MCF 10A (cell line): ENCODE data around the gene NFATC1. TPM values are rescaled to one million over a fixed set of nuclear protein-coding genes. Genes with fewer than 3 reads are reported as not detected.

Source experiments
- BruUV-seq: library from RNA; stranded (reverse); fragments of 400-500 nt; replicated peaks from 2 replicates; lab custom pipeline; 2021; lab: Mats Ljungman, UMichigan
- CTCF ChIA-PET: fragments of 300-600 bp; sonication (Branson Sonifier 250); formaldehyde crosslinking; extraction: SDS; loops from one replicate; lab custom pipeline; 2021; ENCODE audit warnings: antibody characterized with exemption, inconsistent platforms; lab: Yijun Ruan, JAX
- POLR2A ChIA-PET: fragments of 300-600, 350-650 bp; sonication (Branson Sonifier 250); formaldehyde crosslinking; extraction: SDS; loops from one replicate; lab custom pipeline; 2020; ENCODE audit warnings: antibody characterized with exemption, inconsistent platforms; lab: Yijun Ruan, JAX
- DNase-seq: peaks from one replicate; pipeline ENCODE4 v3.0.0-alpha.2; 2018; ENCODE audit not compliant: unreplicated experiment
- H3K27ac Mint-ChIP-seq: one replicate; pipeline ENCODE4 v1.8.0; 2022; ENCODE audit warnings: mild to moderate bottlenecking, low read depth, mixed read lengths; ENCODE audit not compliant: unreplicated experiment
- H3K27me3 Mint-ChIP-seq: one replicate; pipeline ENCODE4 v1.8.0; 2022; ENCODE audit warnings: mixed read lengths; ENCODE audit not compliant: insufficient read depth, unreplicated experiment
- H3K36me3 Mint-ChIP-seq: one replicate; pipeline ENCODE4 v1.8.0; 2022; ENCODE audit warnings: mild to moderate bottlenecking, moderate library complexity, mixed read lengths; ENCODE audit not compliant: insufficient read depth, unreplicated experiment
- H3K4me1 Mint-ChIP-seq: one replicate; pipeline ENCODE4 v1.8.0; 2022; ENCODE audit warnings: mixed read lengths; ENCODE audit not compliant: insufficient read depth, unreplicated experiment
- H3K4me3 Mint-ChIP-seq: one replicate; pipeline ENCODE4 v1.8.0; 2022; ENCODE audit warnings: mild to moderate bottlenecking, moderate library complexity, mixed read lengths; ENCODE audit not compliant: unreplicated experiment
- H3K9me3 Mint-ChIP-seq: one replicate; pipeline ENCODE4 v1.8.0; 2022; ENCODE audit warnings: mixed read lengths; ENCODE audit not compliant: unreplicated experiment
- CTCF ChIP-seq: fragments of 200-600 bp; IDR thresholded peaks from one replicate; pipeline ENCODE4 v1.8.0; 2022; ENCODE audit warnings: antibody characterized with exemption, mild to moderate bottlenecking; ENCODE audit not compliant: unreplicated experiment
- intact Hi-C: fragments of 100-400 bp; cut with micrococcal nuclease; formaldehyde crosslinking; loops from 2 replicates; pipeline ENCODE4 v1.14.1; 2022
- total RNA-seq: library from RNA; stranded (reverse); gene quantifications from 2 replicates; pipeline ENCODE4 v1.2.3, GENCODE V29; 2022

NFATC1 gene
- total RNA-seq, 1 experiment from 2014 or later = 2.0 TPM

- Mint-ChIP-seq H3K27ac (no peak overlapping the region), H3K27me3 (no peaks in the 10 kb centered on the region), H3K4me3 (no peak overlapping the region), H3K36me3 (peaks cover 13% of the 10 kb centered on the region), H3K4me1 (no peaks in the 10 kb centered on the region), H3K9me3 (no peaks in the 10 kb centered on the region)
- no peak for TF ChIP-seq CTCF
- POLR2A ChIA-PET = no interaction called here
- CTCF ChIA-PET = no interaction called here
- DNase-seq = no peak
- intact Hi-C loops = no loop called here
- no TSS peak for BruUV-seq
Measured at GRCh38 chr18:79353267-79353666, 42.5 kb upstream of the NFATC1 start.

DNA sequence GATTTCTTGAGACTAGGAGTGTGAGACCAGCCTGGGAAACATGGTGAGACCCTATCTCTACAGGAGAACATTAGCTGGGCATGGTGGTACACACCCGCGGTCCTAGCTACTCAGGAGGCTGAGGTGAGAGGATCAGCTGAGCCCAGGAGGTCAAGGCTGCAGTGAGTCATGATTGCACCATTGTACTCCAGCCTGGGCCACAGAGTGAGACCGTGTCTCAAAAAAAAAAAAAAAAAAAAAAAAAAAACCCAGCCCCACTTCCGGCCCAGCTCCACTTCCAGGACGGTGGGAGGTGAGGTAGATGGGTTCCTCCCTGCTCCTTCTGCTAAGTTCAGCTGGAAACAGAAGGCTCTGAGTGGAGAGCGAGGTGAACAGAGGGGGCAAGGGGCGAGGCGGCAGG lies 41.4 kb upstream of the NFATC1 start:
- CTCF ChIA-PET = interaction anchor here (0.7 kb wide), 1 partner anchor 158 kb away, joined by 3 read pairs; no protein-coding TSS in a partner anchor

DNA sequence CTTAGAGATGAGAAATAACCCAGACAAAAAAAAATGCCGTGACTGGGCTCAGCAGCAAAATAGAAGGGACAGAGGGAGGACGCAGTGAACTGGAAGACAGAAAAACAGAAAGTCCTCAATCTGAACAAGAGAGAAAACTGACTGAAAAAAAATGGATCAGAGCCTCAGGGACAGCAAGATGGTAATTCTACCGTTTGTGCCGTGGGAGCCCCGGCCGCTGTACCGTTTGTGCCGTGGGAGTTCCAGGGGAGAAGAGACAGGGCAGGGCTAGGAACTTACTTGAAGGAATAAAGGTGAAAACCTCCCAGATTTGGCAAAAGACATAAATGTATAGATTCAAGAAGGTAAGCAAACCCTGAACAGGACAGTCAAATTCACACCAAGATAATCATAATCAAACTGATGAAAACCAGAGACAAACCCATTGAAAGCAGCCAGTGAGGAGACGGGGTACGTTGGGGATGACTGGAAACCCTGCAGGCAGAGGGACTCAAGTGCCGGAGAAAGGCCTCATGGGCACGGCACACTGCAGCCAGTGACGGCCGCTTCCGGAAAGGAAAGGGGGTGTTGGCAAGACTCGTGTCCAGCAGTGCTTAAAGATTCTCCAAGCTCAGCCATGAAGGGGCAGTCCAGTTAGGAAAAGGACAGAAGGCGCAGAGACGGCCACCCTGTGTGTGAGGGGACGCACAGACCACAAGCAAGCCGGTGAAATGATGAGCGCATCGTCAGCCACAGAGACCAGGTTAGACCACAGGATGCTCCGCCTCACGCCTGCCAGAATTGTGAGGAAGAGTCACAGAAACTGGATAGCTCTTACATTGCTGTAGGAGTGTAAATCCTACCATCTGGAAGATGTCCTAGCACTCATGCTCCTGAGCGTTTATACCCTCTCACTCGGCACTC lies 40.0 kb upstream of the NFATC1 start:
- no peaks in the 10 kb centered on the region for H3K4me1 Mint-ChIP-seq

More for the DNA sequence above, 41.4 kb upstream of the NFATC1 start:
- Mint-ChIP-seq H3K36me3 (peaks cover 9% of the 10 kb centered on the region), H3K9me3 (no peaks in the 10 kb centered on the region), H3K27me3 (no peaks in the 10 kb centered on the region), H3K4me1 (no peaks in the 10 kb centered on the region), H3K4me3 (no peak overlapping the region), H3K27ac (no peak overlapping the region)
- intact Hi-C loops = no loop called here
- TF ChIP-seq CTCF = no peak
- no TSS peak for BruUV-seq
- POLR2A ChIA-PET = no interaction called here
- no peak for DNase-seq

More for the DNA sequence above, 40.0 kb upstream of the NFATC1 start:
- Mint-ChIP-seq H3K9me3 (no peaks in the 10 kb centered on the region), H3K27ac (no peak overlapping the region), H3K27me3 (no peaks in the 10 kb centered on the region), H3K4me3 (no peak overlapping the region), H3K36me3 (peaks cover 20% of the 10 kb centered on the region)
- intact Hi-C loops = no loop called here
- ChIA-PET CTCF (no interaction called here), POLR2A (no interaction called here)
- no peak for DNase-seq
- no TSS peak for BruUV-seq
- TF ChIP-seq CTCF = no peak
